ENCODE measurements around the gene SLC12A8.

- TF ChIP-seq CTCF (conservative IDR thresholded peaks at IDR 0.05) (no peak), ZFX (IDR thresholded peaks at IDR 0.05) (no peak)
Measured at GRCh38 chr3:125043599-125044151, 168.9 kb downstream of the SLC12A8 start.

All from C4-2B (cell line).